H9 (cell line): ENCODE results near the gene MON1A. TPM values are rescaled to one million over a fixed set of nuclear protein-coding genes. Genes with fewer than 3 reads are reported as not detected.

Source experiments
- DNase-seq: peaks from one replicate; pipeline ENCODE4 v3.0.0-alpha.2; 2017
- H2AFZ ChIP-seq: one replicate; pipeline ENCODE4 v1.6.1; 2013; ENCODE audit warnings: mild to moderate bottlenecking, low read length, control low read depth, moderate library complexity
- H2AK5ac ChIP-seq: 2 replicates; pipeline ENCODE4 v1.6.1; 2013; ENCODE audit warnings: low read length, control low read depth, mixed read lengths; ENCODE audit not compliant: insufficient read length
- H2BK120ac ChIP-seq: one replicate; pipeline ENCODE4 v1.6.1; 2013; ENCODE audit warnings: low read depth, mild to moderate bottlenecking, low read length, control low read depth, inconsistent platforms; ENCODE audit not compliant: poor library complexity, severe bottlenecking
- H2BK12ac ChIP-seq: 2 replicates; pipeline ENCODE4 v1.6.1; 2013; ENCODE audit warnings: low read length, control low read depth, mixed read lengths, low read depth; ENCODE audit not compliant: insufficient read length
- H2BK15ac ChIP-seq: 2 replicates; pipeline ENCODE4 v1.6.1; 2013; ENCODE audit warnings: low read depth, low read length, control low read depth
- H2BK20ac ChIP-seq: one replicate; pipeline ENCODE4 v1.6.1; 2013; ENCODE audit warnings: low read depth, mild to moderate bottlenecking, low read length, control low read depth, inconsistent platforms; ENCODE audit not compliant: poor library complexity, severe bottlenecking
- H2BK5ac ChIP-seq: 2 replicates; pipeline ENCODE4 v1.6.1; 2013; ENCODE audit warnings: low read length, control low read depth, mixed read lengths; ENCODE audit not compliant: insufficient read length
- H3K14ac ChIP-seq: 2 replicates; pipeline ENCODE4 v1.6.1; 2013; ENCODE audit warnings: low read length, control low read depth; ENCODE audit not compliant: insufficient read depth
- H3K18ac ChIP-seq: 2 replicates; pipeline ENCODE4 v1.6.1; 2013; ENCODE audit warnings: low read depth, mild to moderate bottlenecking, mixed read lengths, low read length, control low read depth; ENCODE audit not compliant: insufficient read length
- H3K23ac ChIP-seq: 2 replicates; pipeline ENCODE4 v1.6.1; 2013; ENCODE audit warnings: low read length, control low read depth, mixed read lengths, low read depth; ENCODE audit not compliant: insufficient read length
- H3K23me2 ChIP-seq: 2 replicates; pipeline ENCODE4 v1.6.1; 2013; ENCODE audit warnings: low read depth, mild to moderate bottlenecking, mixed read lengths, low read length, control low read depth; ENCODE audit not compliant: insufficient read length, poor library complexity, severe bottlenecking
- H3K27ac ChIP-seq: 2 replicates; pipeline ENCODE4 v1.5.1; 2013; ENCODE audit warnings: low read length, control low read depth, mixed read lengths, low read depth; ENCODE audit not compliant: insufficient read length
- H3K27me3 ChIP-seq: 2 replicates; pipeline ENCODE4 v1.6.1; 2013; ENCODE audit warnings: low read length, control low read depth, inconsistent platforms; ENCODE audit not compliant: insufficient read depth
- H3K4ac ChIP-seq: 2 replicates; pipeline ENCODE4 v1.6.1; 2013; ENCODE audit warnings: low read depth, mild to moderate bottlenecking, control low read depth, inconsistent platforms, low read length, moderate library complexity
- H3K4me1 ChIP-seq: 2 replicates; pipeline ENCODE4 v1.6.1; 2013; ENCODE audit warnings: low read length, control low read depth, inconsistent platforms; ENCODE audit not compliant: insufficient read depth
- H3K4me2 ChIP-seq: 2 replicates; pipeline ENCODE4 v1.6.1; 2013; ENCODE audit warnings: low read length, control low read depth, mixed read lengths; ENCODE audit not compliant: insufficient read length, insufficient read depth
- H3K56ac ChIP-seq: 2 replicates; pipeline ENCODE4 v1.6.1; 2013; ENCODE audit warnings: low read depth, mild to moderate bottlenecking, mixed read lengths, low read length, control low read depth; ENCODE audit not compliant: insufficient read length
- H3K79me1 ChIP-seq: 2 replicates; pipeline ENCODE4 v1.6.1; 2013; ENCODE audit warnings: low read depth, mild to moderate bottlenecking, moderate library complexity, low read length, control low read depth, inconsistent platforms; ENCODE audit not compliant: insufficient read depth, poor library complexity, severe bottlenecking
- H3K79me2 ChIP-seq: 2 replicates; pipeline ENCODE4 v1.6.1; 2013; ENCODE audit warnings: low read length, control low read depth, inconsistent platforms; ENCODE audit not compliant: insufficient read depth
- H3K9ac ChIP-seq: 2 replicates; pipeline ENCODE4 v1.6.1; 2013; ENCODE audit warnings: low read length, control low read depth, mixed read lengths; ENCODE audit not compliant: insufficient read length; ENCODE audit errors: extremely low read depth
- H3K9me3 ChIP-seq: one replicate; pipeline ENCODE4 v1.6.1; 2013; ENCODE audit warnings: low read depth, low read length, inconsistent platforms; ENCODE audit not compliant: control insufficient read depth
- H3T11ph ChIP-seq: one replicate; pipeline ENCODE4 v1.6.1; 2013; ENCODE audit warnings: mild to moderate bottlenecking, low read length, control low read depth, inconsistent platforms
- H4K20me1 ChIP-seq: one replicate; pipeline ENCODE4 v1.6.1; 2013; ENCODE audit not compliant: control insufficient read depth, insufficient read length, insufficient read depth
- H4K5ac ChIP-seq: 2 replicates; pipeline ENCODE4 v1.6.1; 2013; ENCODE audit warnings: low read depth, mild to moderate bottlenecking, mixed read lengths, low read length, control low read depth; ENCODE audit not compliant: insufficient read length
- H4K8ac ChIP-seq: replicated peaks from 2 replicates; pipeline ENCODE4 v1.6.1; 2013; ENCODE audit warnings: low read length, control low read depth, mixed read lengths, low read depth; ENCODE audit not compliant: insufficient read length
- H4K91ac ChIP-seq: 2 replicates; pipeline ENCODE4 v1.6.1; 2013; ENCODE audit warnings: low read depth, mild to moderate bottlenecking, moderate library complexity, mixed read lengths, low read length, control low read depth; ENCODE audit not compliant: insufficient read length
- H3K27ac Mint-ChIP-seq, 3 experiments: 2 replicates in 2 of 3; 3 replicates in 1 of 3; pipeline ENCODE4 v1.8.0; 2020 to 2021; ENCODE audit warnings: mixed read lengths in 3 of 3, mild to moderate bottlenecking in 1 of 3, moderate library complexity in 1 of 3
- H3K27me3 Mint-ChIP-seq: 2 replicates; pipeline ENCODE4 v1.8.0; 2021; ENCODE audit warnings: low read depth, mild to moderate bottlenecking, moderate library complexity, mixed read lengths
- H3K36me3 Mint-ChIP-seq, 3 experiments: 2 replicates in 2 of 3; 3 replicates in 1 of 3; pipeline ENCODE4 v1.8.0; 2020 to 2021; ENCODE audit warnings: low read depth in 3 of 3, mixed read lengths in 3 of 3; ENCODE audit not compliant: insufficient read depth in 1 of 3
- H3K4me1 Mint-ChIP-seq, 2 experiments: 2 replicates each; pipeline ENCODE4 v1.8.0; 2020; ENCODE audit warnings: mixed read lengths in 2 of 2
- H3K4me3 Mint-ChIP-seq, 2 experiments: 2 replicates in 1 of 2; 3 replicates in 1 of 2; pipeline ENCODE4 v1.8.0; 2020 to 2021; ENCODE audit warnings: mild to moderate bottlenecking in 2 of 2, mixed read lengths in 2 of 2, moderate library complexity in 1 of 2
- H3K9me3 Mint-ChIP-seq, 2 experiments: 2 replicates in 1 of 2; 3 replicates in 1 of 2; pipeline ENCODE4 v1.8.0; 2020; ENCODE audit warnings: mild to moderate bottlenecking in 2 of 2, mixed read lengths in 2 of 2, moderate library complexity in 1 of 2
- WGBS: extraction: QIAGEN DNeasy Blood & Tissue Kit; methylation state at CpG from one replicate; pipeline ENCODE4 v1.1.7; 2013; ENCODE audit warnings: missing lambda C conversion rate, low lambda C conversion rate, mixed read lengths; ENCODE audit not compliant: insufficient read length; ENCODE audit errors: extremely low coverage; 5-methylcytosine and 5-hydroxymethylcytosine counted together
- total RNA-seq: library from RNA; stranded (reverse); gene quantifications from 2 replicates; pipeline ENCODE4 v1.2.1, GENCODE V29; 2021
- TF ChIP-seq, protein P1 (sequence below): fragments of 200-600 bp; sonication (generic); conservative IDR thresholded peaks from 3 replicates; pipeline ENCODE4 v1.8.0; 2021; ENCODE audit warnings: antibody characterized with exemption, mild to moderate bottlenecking

MON1A gene
- total RNA-seq, 1 experiment from 2014 or later: 10.0 TPM

DNA sequence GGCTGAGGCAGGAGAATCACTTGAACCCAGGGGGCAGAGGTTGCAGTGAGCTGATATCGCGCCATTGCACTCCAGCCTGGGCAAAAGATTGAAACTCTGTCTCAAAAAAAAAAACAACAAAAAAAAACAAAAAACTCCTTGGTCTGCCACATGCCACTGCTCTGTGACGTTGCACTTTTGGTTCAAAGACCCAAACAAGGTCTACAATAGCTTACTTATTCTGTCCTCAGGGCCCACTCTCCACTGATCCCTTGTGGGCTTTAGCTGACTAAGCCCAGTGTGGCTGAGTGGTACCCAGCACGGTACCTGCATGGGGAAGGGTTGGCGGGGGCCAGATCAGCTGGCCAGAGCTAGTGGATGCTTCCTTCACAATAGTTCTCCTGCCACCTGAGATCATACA, 1.8 kb downstream of the MON1A start:
- Histone ChIP-seq H2AFZ (no peak overlapping the region), H3K23me2 (peaks cover 2% of the 10 kb centered on the region), H2BK12ac (no peak overlapping the region), H3K18ac (no peak overlapping the region), H3K23ac (no peak overlapping the region), H2BK15ac (no peak overlapping the region), H2BK5ac (no peak overlapping the region), H3K56ac (no peak overlapping the region), H2BK120ac (no peak overlapping the region), H4K8ac (no peak overlapping the region), H3K27me3 (no peaks in the 10 kb centered on the region), H3K79me1 (no peaks in the 10 kb centered on the region), H3K9ac (no peak overlapping the region), H4K91ac (no peak overlapping the region), H3K79me2 (no peaks in the 10 kb centered on the region), H3T11ph (no peak overlapping the region), H4K5ac (no peak overlapping the region), H3K4me1 (no peaks in the 10 kb centered on the region), H3K4ac (no peak overlapping the region), H2AK5ac (no peak overlapping the region), H3K14ac (no peak overlapping the region), H3K9me3 (no peaks in the 10 kb centered on the region), H2BK20ac (no peak overlapping the region), H3K4me2 (no peak overlapping the region), H3K27ac (no peak overlapping the region), H4K20me1 (no peaks in the 10 kb centered on the region)
- Mint-ChIP-seq H3K27ac (no peak overlapping the region), H3K4me1 (peaks cover 19 to 23% of the 10 kb centered on the region in 2 experiments), H3K4me3 (no peak overlapping the region; a peak in 1 of 5 replicates), H3K27me3 (no peaks in the 10 kb centered on the region), H3K9me3 (no peaks in the 10 kb centered on the region), H3K36me3 (no peaks in the 10 kb centered on the region)
- TF ChIP-seq, protein P1, sequence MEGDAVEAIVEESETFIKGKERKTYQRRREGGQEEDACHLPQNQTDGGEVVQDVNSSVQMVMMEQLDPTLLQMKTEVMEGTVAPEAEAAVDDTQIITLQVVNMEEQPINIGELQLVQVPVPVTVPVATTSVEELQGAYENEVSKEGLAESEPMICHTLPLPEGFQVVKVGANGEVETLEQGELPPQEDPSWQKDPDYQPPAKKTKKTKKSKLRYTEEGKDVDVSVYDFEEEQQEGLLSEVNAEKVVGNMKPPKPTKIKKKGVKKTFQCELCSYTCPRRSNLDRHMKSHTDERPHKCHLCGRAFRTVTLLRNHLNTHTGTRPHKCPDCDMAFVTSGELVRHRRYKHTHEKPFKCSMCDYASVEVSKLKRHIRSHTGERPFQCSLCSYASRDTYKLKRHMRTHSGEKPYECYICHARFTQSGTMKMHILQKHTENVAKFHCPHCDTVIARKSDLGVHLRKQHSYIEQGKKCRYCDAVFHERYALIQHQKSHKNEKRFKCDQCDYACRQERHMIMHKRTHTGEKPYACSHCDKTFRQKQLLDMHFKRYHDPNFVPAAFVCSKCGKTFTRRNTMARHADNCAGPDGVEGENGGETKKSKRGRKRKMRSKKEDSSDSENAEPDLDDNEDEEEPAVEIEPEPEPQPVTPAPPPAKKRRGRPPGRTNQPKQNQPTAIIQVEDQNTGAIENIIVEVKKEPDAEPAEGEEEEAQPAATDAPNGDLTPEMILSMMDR: no peak
- WGBS: no CpG with 5 or more reads among the region's 5 CpGs
- DNase-seq: no peak
